PC-3 (cell line): ENCODE results near the gene YKT6. TPM values are rescaled to one million over a fixed set of nuclear protein-coding genes. Genes with fewer than 3 reads are reported as not detected.

Experiments used
- ATAC-seq: fragments of 200-7000 bp; cut with Tn5 transposase; 2 replicates; pipeline ENCODE4 v1.9.1; 2020; ENCODE audit warnings: mild to moderate bottlenecking, moderate library complexity
- BruUV-seq: library from RNA; stranded (reverse); fragments of 400-500 nt; replicated peaks from 2 replicates; lab custom pipeline; 2021; lab: Mats Ljungman, UMichigan
- CTCF ChIA-PET: fragments of 300-600 bp; sonication (Branson Sonifier 250); formaldehyde crosslinking; loops from one replicate; lab custom pipeline; 2022; ENCODE audit warnings: antibody characterized with exemption; lab: Charles Lee
- POLR2A ChIA-PET: fragments of 300-600 bp; sonication (Branson Sonifier 250); formaldehyde crosslinking; loops from one replicate; lab custom pipeline; 2022; ENCODE audit warnings: antibody characterized with exemption; ENCODE audit not compliant: unreplicated experiment; lab: Charles Lee
- DNase-seq: peaks from one replicate; pipeline ENCODE4 v3.0.0-alpha.2; 2015
- H2AFZ ChIP-seq: fragments of 300-600 bp; sonication (generic); 2 replicates; pipeline ENCODE4 v1.6.0; 2016; ENCODE audit warnings: antibody characterized with exemption, low read length
- H3F3A ChIP-seq: fragments of 300-600 bp; sonication (generic); one replicate; pipeline ENCODE4 v1.6.0; 2017; ENCODE audit warnings: antibody characterized with exemption, low read length, control low read depth, mild to moderate bottlenecking; ENCODE audit not compliant: unreplicated experiment
- H3K27ac ChIP-seq: fragments of 300-600 bp; sonication (generic); 2 replicates; pipeline ENCODE4 v1.5.1; 2016; ENCODE audit warnings: mild to moderate bottlenecking, low read length
- H3K27me3 ChIP-seq: fragments of 300-600 bp; sonication (generic); 2 replicates; pipeline ENCODE4 v1.6.1; 2016; ENCODE audit warnings: low read length, mixed read lengths
- H3K36me3 ChIP-seq: fragments of 300-600 bp; sonication (generic); 2 replicates; pipeline ENCODE4 v1.6.1; 2016; ENCODE audit warnings: low read depth, mixed run types, low read length, mixed read lengths
- H3K4me1 ChIP-seq: fragments of 300-600 bp; sonication (generic); 2 replicates; pipeline ENCODE4 v1.5.1; 2016; ENCODE audit warnings: low read length; ENCODE audit not compliant: insufficient read depth
- H3K4me2 ChIP-seq: fragments of 300-600 bp; sonication (generic); 2 replicates; pipeline ENCODE4 v1.6.0; 2016; ENCODE audit warnings: low read length
- H3K4me3 ChIP-seq: fragments of 300-600 bp; sonication (generic); 2 replicates; pipeline ENCODE4 v1.5.1; 2016; ENCODE audit warnings: mild to moderate bottlenecking, low read length, mixed read lengths
- H3K79me2 ChIP-seq: fragments of 300-600 bp; sonication (generic); 2 replicates; pipeline ENCODE4 v1.6.1; 2017; ENCODE audit warnings: low read length, mixed read lengths
- H3K9ac ChIP-seq: fragments of 300-600 bp; sonication (generic); 2 replicates; pipeline ENCODE4 v1.6.0; 2016; ENCODE audit warnings: mild to moderate bottlenecking, low read length
- H3K9me2 ChIP-seq: fragments of 300-600 bp; sonication (generic); replicated peaks from 2 replicates; pipeline ENCODE4 v1.6.1; 2016; ENCODE audit warnings: mixed run types, low read length, mixed read lengths
- H3K9me3 ChIP-seq: fragments of 300-600 bp; sonication (generic); 2 replicates; pipeline ENCODE4 v1.6.1; 2016; ENCODE audit warnings: low read length, mixed read lengths
- H4K20me1 ChIP-seq: fragments of 300-600 bp; sonication (generic); 2 replicates; pipeline ENCODE4 v1.6.1; 2016; ENCODE audit warnings: low read length, mixed read lengths
- CTCF ChIP-seq: fragments of 300-600 bp; sonication (generic); conservative IDR thresholded peaks from 2 replicates; pipeline ENCODE4 v1.5.1; 2017; ENCODE audit warnings: antibody characterized with exemption, low read depth, mild to moderate bottlenecking, low read length
- EZH2 ChIP-seq: fragments of 300-600 bp; sonication (generic); IDR thresholded peaks from one replicate; pipeline ENCODE4 v1.6.1; 2017; ENCODE audit warnings: antibody characterized with exemption, mild to moderate bottlenecking, low read length; ENCODE audit not compliant: unreplicated experiment
- EZH2phosphoT487 ChIP-seq: fragments of 300-600 bp; sonication (generic); IDR thresholded peaks from 2 replicates; pipeline ENCODE4 v1.6.1; 2018; ENCODE audit warnings: mild to moderate bottlenecking, antibody characterized with exemption, low read length, borderline replicate concordance
- intact Hi-C: fragments of 100-400 bp; cut with micrococcal nuclease; formaldehyde crosslinking; loops from 2 replicates; pipeline ENCODE4 v1.9.0; 2023
- total RNA-seq: library from RNA; depleted of rRNA; stranded (reverse); fragments of >200 nt; gene quantifications from 2 replicates; pipeline ENCODE4 v1.2.3, GENCODE V29; 2014

Gene YKT6
- total RNA-seq, 1 experiment from 2014 or later: 133 TPM

- BruUV-seq: no TSS peak
Measured at GRCh38 chr7:44175730-44176129, 25.0 kb upstream of the YKT6 start.

GRCh38 chr7:44176486-44176885, 24.3 kb upstream of the YKT6 start:
- BruUV-seq: no TSS peak
- Histone ChIP-seq H3K9me3 (no peaks in the 10 kb centered on the region), H3K27me3 (no peaks in the 10 kb centered on the region), H3K4me3 (no peak overlapping the region), H3K36me3 (no peaks in the 10 kb centered on the region), H2AFZ (no peak overlapping the region), H3K79me2 (no peaks in the 10 kb centered on the region), H4K20me1 (no peaks in the 10 kb centered on the region), H3K9me2 (no peaks in the 10 kb centered on the region), H3F3A (no peaks in the 10 kb centered on the region), H3K27ac (no peak overlapping the region), H3K4me1 (peaks cover 11% of the 10 kb centered on the region), H3K9ac (no peak overlapping the region), H3K4me2 (no peak overlapping the region)
- TF ChIP-seq EZH2phosphoT487 (no peak), CTCF (no peak), EZH2 (no peak)
- ChIA-PET POLR2A (no interaction called here), CTCF (no interaction called here)
- no peak for ATAC-seq
- DNase-seq: no peak
- intact Hi-C loops: no loop called here

More at GRCh38 chr7:44175730-44176129, 25.0 kb upstream of the YKT6 start:
- Histone ChIP-seq H3F3A (no peaks in the 10 kb centered on the region), H3K27me3 (no peaks in the 10 kb centered on the region), H3K4me3 (no peak overlapping the region), H3K4me2 (no peak overlapping the region), H3K4me1 (peaks cover 11% of the 10 kb centered on the region), H3K9me2 (no peaks in the 10 kb centered on the region), H3K36me3 (no peaks in the 10 kb centered on the region), H3K27ac (no peak overlapping the region), H3K9ac (no peak overlapping the region), H3K79me2 (no peaks in the 10 kb centered on the region), H2AFZ (no peak overlapping the region), H4K20me1 (no peaks in the 10 kb centered on the region), H3K9me3 (no peaks in the 10 kb centered on the region)
- TF ChIP-seq EZH2 (no peak), CTCF (no peak), EZH2phosphoT487 (no peak)
- ChIA-PET CTCF (no interaction called here), POLR2A (no interaction called here)
- intact Hi-C loops: no loop called here
- DNase-seq (no peak), ATAC-seq (no peak)

- no peak overlapping the region for H3K4me3 ChIP-seq
- peak overlapping the region; percentile 44; the same call in 1 of the 2 replicates for H3K4me2 ChIP-seq
- no peaks in the 10 kb centered on the region for H3K27me3 ChIP-seq
- H3K79me2 ChIP-seq: no peaks in the 10 kb centered on the region
- ChIA-PET POLR2A (no interaction called here), CTCF (no interaction called here)
- H2AFZ ChIP-seq: peak overlapping the region; percentile 43; the same call in 1 of the 2 replicates
- H3K9me2 ChIP-seq: no peaks in the 10 kb centered on the region
- H3K4me1 ChIP-seq: peaks cover 11% of the 10 kb centered on the region
- H3K9me3 ChIP-seq: no peaks in the 10 kb centered on the region
- no TSS peak for BruUV-seq
- TF ChIP-seq CTCF (no peak), EZH2phosphoT487 (no peak), EZH2 (no peak)
- H4K20me1 ChIP-seq: no peaks in the 10 kb centered on the region
- DNase-seq (peak; percentile 39), ATAC-seq (peak; percentile 92)
- no peak overlapping the region for H3K27ac ChIP-seq
- H3K9ac ChIP-seq: no peak overlapping the region
- H3K36me3 ChIP-seq: no peaks in the 10 kb centered on the region
- no peaks in the 10 kb centered on the region for H3F3A ChIP-seq
- intact Hi-C loops: no loop called here
Measured at GRCh38 chr7:44177570-44178131, 23.1 kb upstream of the YKT6 start.
